GM21423 (cell line): ENCODE measurements around the gene NXF1.
"Not testable (repeated sequence)": the region's sequence is repeated elsewhere in the genome, so short reads cannot be mapped to it uniquely, and the experiment has no call there.

ENCODE experiments used
- ATAC-seq: cut with Tn5 transposase; IDR thresholded peaks from one replicate; pipeline ENCODE4 v1.9.1; 2021; ENCODE audit warnings: mild to moderate bottlenecking, moderate library complexity; ENCODE audit not compliant: unreplicated experiment

NXF1 gene

GRCh38 chr11:62832336-62833234 is 27.3 kb upstream of the NXF1 start, which contains the start of gene TEX54:
TEX54 (minus strand) TSS chr11:62832841.
- peak; percentile 9 for ATAC-seq

- peak; percentile 77 for ATAC-seq
Measured at GRCh38 chr11:62831520-62832335, 26.5 kb upstream of the NXF1 start, which contains the start of gene STX5. STX5 (minus strand) TSS chr11:62832051; CDS start chr11:62831243, 808 bp downstream.

- ATAC-seq, result peak; percentile 5
Measured at GRCh38 chr11:62830904-62831519, 25.8 kb upstream of the NXF1 start.

GRCh38 chr11:62828130-62828529 is 22.9 kb upstream of the NXF1 start:
- not testable (repeated sequence) for ATAC-seq

- ATAC-seq, result no peak
Measured at GRCh38 chr11:62823677-62824076, 18.4 kb upstream of the NXF1 start.

GRCh38 chr11:62817129-62817528 is 11.9 kb upstream of the NXF1 start:
- no peak for ATAC-seq

GRCh38 chr11:62816557-62816956 is 11.3 kb upstream of the NXF1 start:
- ATAC-seq, result no peak

GRCh38 chr11:62811659-62812058 is 6.4 kb upstream of the NXF1 start:
- no peak for ATAC-seq

GRCh38 chr11:62810748-62811147 is 5.5 kb upstream of the NXF1 start:
- ATAC-seq, result no peak

GRCh38 chr11:62806611-62807121 is 1.4 kb upstream of the NXF1 start:
- ATAC-seq, result no peak

GRCh38 chr11:62805961-62806441 is 761 bp upstream of the NXF1 start:
- no peak for ATAC-seq

- ATAC-seq, result no peak
Measured at GRCh38 chr11:62804310-62805075, 747 bp downstream of the NXF1 start.

- ATAC-seq, result no peak
Measured at GRCh38 chr11:62801071-62801470, 4.2 kb downstream of the NXF1 start.

- no peak for ATAC-seq
Measured at GRCh38 chr11:62799486-62799885, 5.8 kb downstream of the NXF1 start.

- no peak for ATAC-seq
Measured at GRCh38 chr11:62796281-62796680, 9.0 kb downstream of the NXF1 start.

- no peak for ATAC-seq
Measured at GRCh38 chr11:62794201-62794775, 11.0 kb downstream of the NXF1 start.

- ATAC-seq, result no peak
Measured at GRCh38 chr11:62792202-62792575, 13.1 kb downstream of the NXF1 start.

GRCh38 chr11:62791501-62792201 is 13.6 kb downstream of the NXF1 start, which contains the start of gene TMEM223:
TMEM223 (minus strand) TSS chr11:62792006; CDS start chr11:62791994, 12 bp downstream.
- ATAC-seq, result peak; percentile 62

- no peak for ATAC-seq
Measured at GRCh38 chr11:62789576-62789975, 15.7 kb downstream of the NXF1 start.
